ENCODE measurements around the gene VSTM2B.

Gene VSTM2B

GRCh38 chr19:29571181-29571580 is 45.4 kb downstream of the VSTM2B start:
- DNase-seq: no peak

- DNase-seq: no peak
Observed at GRCh38 chr19:29573486-29573885, 47.7 kb downstream of the VSTM2B start.

- no peak for DNase-seq
Observed at GRCh38 chr19:29574510-29574909, 48.7 kb downstream of the VSTM2B start.

- DNase-seq: no peak
Observed at GRCh38 chr19:29576046-29576606, 50.3 kb downstream of the VSTM2B start.

- DNase-seq: no peak
Observed at GRCh38 chr19:29576761-29577648, 51.2 kb downstream of the VSTM2B start.

GRCh38 chr19:29577649-29577963 is 51.8 kb downstream of the VSTM2B start:
- no peak for DNase-seq

GRCh38 chr19:29578349-29578748 is 52.6 kb downstream of the VSTM2B start:
- no peak for DNase-seq

GRCh38 chr19:29579308-29579910 is 53.6 kb downstream of the VSTM2B start:
- DNase-seq: no peak

GRCh38 chr19:29581398-29581797 is 55.6 kb downstream of the VSTM2B start:
- DNase-seq: no peak

GRCh38 chr19:29583196-29583999 is 57.6 kb downstream of the VSTM2B start:
- no peak for DNase-seq

- no peak for DNase-seq
Observed at GRCh38 chr19:29586401-29586800, 60.6 kb downstream of the VSTM2B start.

- no peak for DNase-seq
Observed at GRCh38 chr19:29587059-29587458, 61.3 kb downstream of the VSTM2B start.

GRCh38 chr19:29587518-29587986 is 61.8 kb downstream of the VSTM2B start:
- DNase-seq: peak; percentile 13

- DNase-seq: no peak
Observed at GRCh38 chr19:29588095-29588494, 62.3 kb downstream of the VSTM2B start.

- DNase-seq: no peak
Observed at GRCh38 chr19:29590278-29590677, 64.5 kb downstream of the VSTM2B start.

- no peak for DNase-seq
Observed at GRCh38 chr19:29591670-29592069, 65.9 kb downstream of the VSTM2B start.

GRCh38 chr19:29593869-29594268 is 68.1 kb downstream of the VSTM2B start:
- DNase-seq: no peak

GRCh38 chr19:29596080-29596727 is 70.4 kb downstream of the VSTM2B start:
- DNase-seq: no peak

- DNase-seq: no peak
Observed at GRCh38 chr19:29596885-29597525, 71.2 kb downstream of the VSTM2B start.

GRCh38 chr19:29598036-29598435 is 72.2 kb downstream of the VSTM2B start:
- no peak for DNase-seq

GRCh38 chr19:29598496-29598895 is 72.7 kb downstream of the VSTM2B start:
- no peak for DNase-seq

GRCh38 chr19:29603308-29603707 is 77.5 kb downstream of the VSTM2B start:
- no peak for DNase-seq
